BLaER1 treated with 17β-estradiol and CSF1 and Interleukin-3, amounts not matched to agents 10 nM and 100 nM (cell line): ENCODE measurements around the gene RAB13.
"Not testable (repeated sequence)": the region's sequence is repeated elsewhere in the genome, so short reads cannot be mapped to it uniquely, and the experiment has no call there.

Experiments
- H3K27ac ChIP-seq, 11 experiments: shearing (Covaris generic); formaldehyde crosslinking; 2 replicates each; pipeline ENCODE4 v1.8.1; 2022
- H3K27me3 ChIP-seq, 11 experiments: shearing (Covaris generic); formaldehyde crosslinking; 2 replicates each; pipeline ENCODE4 v1.8.1; 2022
- H3K36me3 ChIP-seq, 11 experiments: shearing (Covaris generic); formaldehyde crosslinking; 2 replicates each; pipeline ENCODE4 v1.8.1; 2022
- H3K4me1 ChIP-seq, 10 experiments: shearing (Covaris generic); formaldehyde crosslinking; 2 replicates each; pipeline ENCODE4 v1.8.1; 2022
- H3K4me2 ChIP-seq, 11 experiments: shearing (Covaris generic); formaldehyde crosslinking; 2 replicates each; pipeline ENCODE4 v1.8.1; 2022
- H3K4me3 ChIP-seq, 10 experiments: shearing (Covaris generic); formaldehyde crosslinking; 2 replicates each; pipeline ENCODE4 v1.8.1; 2022
- H3K9ac ChIP-seq, 11 experiments: shearing (Covaris generic); formaldehyde crosslinking; 2 replicates each; pipeline ENCODE4 v1.8.1; 2022
- H3K9me3 ChIP-seq, 11 experiments: shearing (Covaris generic); formaldehyde crosslinking; replicated peaks in 1 of 11; 2 replicates each; pipeline ENCODE4 v1.8.1; 2022
- H4K20me1 ChIP-seq, 11 experiments: shearing (Covaris generic); formaldehyde crosslinking; 2 replicates each; pipeline ENCODE4 v1.8.1; 2022
- Cebpa-rat ChIP-seq, 11 experiments: shearing (Covaris generic); IDR thresholded peaks; 2 replicates each; pipeline ENCODE4 v1.8.1; 2022

Gene RAB13

GRCh38 chr1:153995640-153996039 is 9.5 kb upstream of the RAB13 start:
- H3K9me3 ChIP-seq: no peaks in the 10 kb centered on the region
- peaks cover 37 to 50% (median 46%) of the 10 kb centered on the region in 11 experiments for H3K36me3 ChIP-seq
- H3K4me2 ChIP-seq: no peak overlapping the region
- peaks cover 15 to 49% (median 34%) of the 10 kb centered on the region in 11 experiments; a peak in 16 of 22 replicates for H4K20me1 ChIP-seq
- H3K4me1 ChIP-seq: peaks cover 17 to 39% (median 26%) of the 10 kb centered on the region in 10 experiments
- no peak overlapping the region for H3K9ac ChIP-seq
- no peak overlapping the region for H3K4me3 ChIP-seq
- H3K27me3 ChIP-seq: no peaks in the 10 kb centered on the region
- TF ChIP-seq Cebpa-rat (IDR thresholded peaks at IDR 0.05): no peak
- no peak overlapping the region for H3K27ac ChIP-seq

DNA sequence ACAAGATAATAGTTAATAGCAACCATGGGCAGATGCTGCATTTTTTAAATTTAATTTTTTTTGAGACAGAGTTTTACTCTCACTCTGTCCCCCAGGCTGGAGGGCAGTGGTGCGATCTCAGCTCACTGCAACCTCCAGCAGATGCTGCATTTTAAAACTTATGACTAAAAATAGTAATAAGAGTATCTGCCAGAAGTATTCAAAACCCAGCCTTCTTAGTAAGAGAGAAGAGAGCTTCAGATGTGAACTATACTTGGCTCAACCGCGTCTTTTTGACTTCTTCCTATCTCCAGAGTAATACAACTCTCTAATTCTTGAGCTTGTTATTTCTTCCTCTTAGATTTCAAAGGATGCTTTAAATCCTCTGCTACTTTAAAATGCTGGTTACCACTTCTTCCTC is 9.1 kb upstream of the RAB13 start:
- TF ChIP-seq Cebpa-rat (IDR thresholded peaks at IDR 0.05): no peak
- peaks cover 37 to 50% (median 46%) of the 10 kb centered on the region in 11 experiments for H3K36me3 ChIP-seq

GRCh38 chr1:153991806-153992205 is 5.7 kb upstream of the RAB13 start:
- peak overlapping the region; percentile 88 to 99 (median 95) for H3K9ac ChIP-seq
- TF ChIP-seq Cebpa-rat (IDR thresholded peaks at IDR 0.05): no peak
- H3K27ac ChIP-seq: peak overlapping the region in 10 of 11 experiments; percentile 92 to 99 (median 94); a peak in 20 of 22 replicates
- H3K4me2 ChIP-seq: peak overlapping the region; percentile 86 to 98 (median 95)
- peaks cover 39 to 62% (median 46%) of the 10 kb centered on the region in 10 experiments for H3K4me1 ChIP-seq
- no peaks in the 10 kb centered on the region for H3K27me3 ChIP-seq
- H4K20me1 ChIP-seq: peaks cover 15 to 49% (median 34%) of the 10 kb centered on the region in 11 experiments; a peak in 16 of 22 replicates
- peak overlapping the region; percentile 73 to 93 (median 80) for H3K4me3 ChIP-seq
- no peaks in the 10 kb centered on the region for H3K9me3 ChIP-seq
- H3K36me3 ChIP-seq: peaks cover 37 to 50% (median 46%) of the 10 kb centered on the region in 11 experiments

More for the DNA sequence above, 9.1 kb upstream of the RAB13 start:
- Histone ChIP-seq H3K4me3 (no peak overlapping the region), H3K27ac (no peak overlapping the region), H4K20me1 (peaks cover 15 to 49% (median 34%) of the 10 kb centered on the region in 11 experiments; a peak in 16 of 22 replicates), H3K4me1 (peaks cover 18 to 37% (median 26%) of the 10 kb centered on the region in 10 experiments), H3K4me2 (no peak overlapping the region), H3K9me3 (no peaks in the 10 kb centered on the region), H3K27me3 (no peaks in the 10 kb centered on the region), H3K9ac (no peak overlapping the region)

- peak overlapping the region; percentile 86 to 98 (median 95) for H3K4me2 ChIP-seq
- TF ChIP-seq Cebpa-rat (IDR thresholded peaks at IDR 0.05): no peak
- H3K27me3 ChIP-seq: no peaks in the 10 kb centered on the region
- H3K9me3 ChIP-seq: no peaks in the 10 kb centered on the region
- H3K9ac ChIP-seq: peak overlapping the region; percentile 88 to 99 (median 95)
- peaks cover 41 to 66% (median 51%) of the 10 kb centered on the region in 10 experiments for H3K4me1 ChIP-seq
- H3K4me3 ChIP-seq: peak overlapping the region; percentile 73 to 93 (median 80)
- H3K27ac ChIP-seq: peak overlapping the region; percentile 92 to 99 (median 95)
- H3K36me3 ChIP-seq: peaks cover 37 to 50% (median 46%) of the 10 kb centered on the region in 11 experiments
- peaks cover 15 to 47% (median 34%) of the 10 kb centered on the region in 11 experiments; a peak in 16 of 22 replicates for H4K20me1 ChIP-seq
Observed at GRCh38 chr1:153991151-153991630, 5.1 kb upstream of the RAB13 start.

- Histone ChIP-seq H3K36me3 (peaks cover 37 to 46% (median 43%) of the 10 kb centered on the region in 11 experiments), H4K20me1 (peaks cover 15 to 46% (median 34%) of the 10 kb centered on the region in 11 experiments; a peak in 16 of 22 replicates), H3K27me3 (no peaks in the 10 kb centered on the region), H3K4me2 (peak within 1 kb of the TSS; percentile 86 to 98 (median 95)), H3K9me3 (no peaks in the 10 kb centered on the region), H3K4me1 (peaks cover 42 to 67% (median 54%) of the 10 kb centered on the region in 10 experiments), H3K27ac (peak within 1 kb of the TSS; percentile 92 to 99 (median 95)), H3K9ac (peak within 1 kb of the TSS; percentile 88 to 99 (median 95)), H3K4me3 (peak within 1 kb of the TSS; percentile 73 to 93 (median 80))
- peak in 3 of 11 experiments; percentile 53 to 72 (median 60); a peak in 5 of 22 replicates for TF ChIP-seq Cebpa-rat (IDR thresholded peaks at IDR 0.05)
Observed at GRCh38 chr1:153990468-153991150, 4.5 kb upstream of the RAB13 start, which contains the start of gene RPS27. RPS27 (plus strand) TSS chr1:153990762; CDS start chr1:153990797, 35 bp downstream.

DNA sequence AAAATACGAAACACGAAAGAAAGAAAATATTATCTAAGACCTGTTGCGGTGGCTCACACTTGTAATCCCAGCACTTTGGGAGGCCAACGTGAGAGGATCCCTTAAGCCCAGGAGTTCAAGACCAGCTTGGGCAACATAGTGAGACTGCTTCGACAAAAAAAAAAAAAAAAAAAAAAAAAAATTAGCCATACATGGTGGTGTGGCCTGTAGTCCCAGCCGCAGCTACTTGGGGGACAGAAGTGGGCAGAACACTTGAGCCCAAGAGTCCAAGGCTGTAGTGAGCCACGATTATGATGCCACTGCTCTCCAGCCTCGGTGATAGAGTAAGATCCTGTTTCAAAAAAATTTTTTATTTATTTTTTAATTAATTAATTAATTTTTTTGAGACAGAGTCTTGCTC is 1.5 kb upstream of the RAB13 start:
- Histone ChIP-seq H3K36me3 (peaks cover 13 to 31% (median 23%) of the 10 kb centered on the region in 11 experiments), H4K20me1 (peaks cover 2 to 18% (median 11%) of the 10 kb centered on the region in 11 experiments; a peak in 14 of 22 replicates), H3K4me3 (peak overlapping the region in 8 of 10 experiments; percentile 41 to 80 (median 70); a peak in 13 of 20 replicates), H3K27ac (peak overlapping the region; percentile 49 to 89 (median 81); a peak in 21 of 22 replicates), H3K27me3 (no peaks in the 10 kb centered on the region), H3K4me2 (peak overlapping the region; percentile 79 to 100 (median 97)), H3K9me3 (no peaks in the 10 kb centered on the region), H3K9ac (peak overlapping the region; percentile 51 to 85 (median 80); a peak in 20 of 22 replicates), H3K4me1 (peaks cover 58 to 73% (median 66%) of the 10 kb centered on the region in 10 experiments)
- TF ChIP-seq Cebpa-rat (IDR thresholded peaks at IDR 0.05): no peak

DNA sequence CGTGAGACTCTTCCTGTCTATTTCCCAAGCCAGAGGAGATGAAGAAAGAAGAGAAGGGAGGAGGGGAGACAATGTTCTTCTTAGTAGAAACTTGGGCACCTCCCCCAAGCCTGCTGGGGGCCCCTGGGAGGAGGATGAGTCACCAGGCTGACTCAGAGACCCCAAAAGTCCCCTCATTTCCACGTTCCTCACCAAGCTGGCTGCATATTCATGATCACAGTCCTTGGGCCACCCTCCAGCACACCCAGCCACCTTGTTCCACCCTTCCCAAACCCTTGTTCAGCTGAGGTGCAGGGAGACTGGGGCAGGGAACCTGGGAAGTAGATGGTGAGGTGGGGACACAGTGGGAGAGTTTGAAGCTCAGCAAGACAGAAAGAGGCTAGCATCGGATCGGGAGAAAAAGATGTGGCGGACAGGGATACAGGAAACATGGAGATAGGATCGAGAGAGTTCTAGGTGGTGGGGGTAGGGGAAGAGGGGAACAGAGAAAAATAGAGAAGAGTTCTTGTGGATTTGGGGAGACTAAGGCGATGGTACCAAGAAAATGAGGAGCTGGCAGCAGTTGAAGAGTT is 712 bp downstream of the RAB13 start:
- peak in 3 of 11 experiments; percentile 9 to 69 (median 50); a peak in 3 of 22 replicates for TF ChIP-seq Cebpa-rat (IDR thresholded peaks at IDR 0.05)
- Histone ChIP-seq H3K9me3 (no peaks in the 10 kb centered on the region), H3K9ac (peak overlapping the region; percentile 74 to 85 (median 81)), H3K4me3 (peak overlapping the region; percentile 51 to 80 (median 67)), H4K20me1 (peaks cover 0 to 8% (median 0%) of the 10 kb centered on the region in 11 experiments; a peak in 2 of 22 replicates), H3K36me3 (peaks cover 0 to 35% (median 29%) of the 10 kb centered on the region in 11 experiments; a peak in 18 of 22 replicates), H3K4me2 (peak overlapping the region; percentile 80 to 100 (median 97)), H3K27ac (peak overlapping the region; percentile 54 to 89 (median 81)), H3K27me3 (no peaks in the 10 kb centered on the region), H3K4me1 (peaks cover 45 to 77% (median 62%) of the 10 kb centered on the region in 10 experiments)

- peaks cover 0 to 8% (median 0%) of the 10 kb centered on the region in 11 experiments; a peak in 2 of 22 replicates for H4K20me1 ChIP-seq
- H3K4me1 ChIP-seq: peaks cover 38 to 70% (median 61%) of the 10 kb centered on the region in 10 experiments
- peak overlapping the region; percentile 74 to 85 (median 81); a peak in 21 of 22 replicates for H3K9ac ChIP-seq
- H3K4me3 ChIP-seq: peak overlapping the region in 9 of 10 experiments; percentile 61 to 80 (median 69); a peak in 17 of 20 replicates
- H3K9me3 ChIP-seq: no peaks in the 10 kb centered on the region
- TF ChIP-seq Cebpa-rat (IDR thresholded peaks at IDR 0.05): no peak
- H3K4me2 ChIP-seq: peak overlapping the region; percentile 80 to 100 (median 97)
- peak overlapping the region in 10 of 11 experiments; percentile 64 to 89 (median 81); a peak in 18 of 22 replicates for H3K27ac ChIP-seq
- no peaks in the 10 kb centered on the region for H3K27me3 ChIP-seq
- H3K36me3 ChIP-seq: peaks cover 0 to 42% (median 34%) of the 10 kb centered on the region in 11 experiments; a peak in 18 of 22 replicates
Observed at GRCh38 chr1:153984123-153984894, 1.8 kb downstream of the RAB13 start.

DNA sequence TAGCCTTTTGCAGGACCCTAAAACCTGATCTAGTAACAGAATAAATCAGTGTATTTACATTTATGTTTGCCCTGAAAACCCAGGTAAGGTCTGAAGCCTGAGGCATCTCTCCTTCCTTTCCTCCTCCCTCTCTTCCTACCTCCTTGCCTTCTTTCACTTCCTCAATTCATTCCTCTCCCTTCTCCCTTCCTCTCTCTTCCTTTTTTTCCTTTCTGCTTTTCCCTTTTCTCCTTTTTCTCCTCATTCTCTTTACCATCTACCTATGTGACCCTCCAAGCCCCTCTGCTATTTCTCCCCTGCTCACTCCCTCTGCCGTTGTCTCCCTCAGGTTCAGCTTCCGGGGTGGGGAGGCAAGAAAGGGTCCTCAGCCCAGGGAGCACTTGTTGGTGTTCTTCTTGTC is 4.4 kb downstream of the RAB13 start:
- H3K27ac ChIP-seq, H3K27me3 ChIP-seq, H4K20me1 ChIP-seq, H3K4me3 ChIP-seq, H3K9me3 ChIP-seq: not testable (repeated sequence)
- H3K4me2 ChIP-seq: peak overlapping the region in 7 of 11 experiments; percentile 7 to 54 (median 38); a peak in 10 of 22 replicates
- peaks cover 38 to 66% (median 58%) of the 10 kb centered on the region in 10 experiments for H3K4me1 ChIP-seq
- H3K9ac ChIP-seq: peak overlapping the region in 1 of 11 experiments; percentile 45; a peak in 1 of 22 replicates
- peaks cover 0 to 49% (median 39%) of the 10 kb centered on the region in 11 experiments; a peak in 18 of 22 replicates for H3K36me3 ChIP-seq

GRCh38 chr1:153979091-153979490 is 7.0 kb downstream of the RAB13 start:
- Histone ChIP-seq H3K9ac (peak overlapping the region in 4 of 11 experiments; percentile 89 to 92 (median 90); a peak in 3 of 22 replicates), H3K36me3 (peaks cover 19 to 72% (median 59%) of the 10 kb centered on the region in 11 experiments), H4K20me1 (peaks cover 0 to 16% (median 0%) of the 10 kb centered on the region in 11 experiments; a peak in 5 of 22 replicates), H3K4me2 (peak overlapping the region in 10 of 11 experiments; percentile 82 to 99 (median 92); a peak in 16 of 22 replicates), H3K4me1 (peaks cover 30 to 69% (median 64%) of the 10 kb centered on the region in 10 experiments)
- H3K4me3 ChIP-seq, H3K27me3 ChIP-seq, H3K9me3 ChIP-seq, H3K27ac ChIP-seq: not testable (repeated sequence)
